GM06990 (cell line): ENCODE results near the gene IGF2BP2.
"Not testable (repeated sequence)": the region's sequence is repeated elsewhere in the genome, so short reads cannot be mapped to it uniquely, and the experiment has no call there.

ENCODE experiments used
- DNase-seq: peaks from one replicate; pipeline ENCODE4 v3.0.0-alpha.2; 2011; ENCODE audit not compliant: insufficient read length; ENCODE audit errors: extremely low read depth
- H3K27me3 ChIP-seq: replicated peaks from 2 replicates; pipeline ENCODE4 v1.6.0; 2011; ENCODE audit warnings: low read length; ENCODE audit not compliant: control insufficient read depth, insufficient read depth
- H3K36me3 ChIP-seq: 2 replicates; pipeline ENCODE4 v1.5.1; 2011; ENCODE audit warnings: low read length; ENCODE audit not compliant: control insufficient read depth, insufficient read depth
- H3K4me3 ChIP-seq: replicated peaks from 2 replicates; pipeline ENCODE4 v1.5.1; 2011; ENCODE audit warnings: low read depth, mild to moderate bottlenecking, control low read depth, low read length
- TF ChIP-seq, protein P1 (sequence below): IDR thresholded peaks from 2 replicates; pipeline ENCODE4 v1.5.1; 2011; ENCODE audit warnings: low read length, control low read depth, mild to moderate bottlenecking, inconsistent platforms; ENCODE audit not compliant: insufficient read depth, poor library complexity, severe bottlenecking

Gene IGF2BP2

DNA sequence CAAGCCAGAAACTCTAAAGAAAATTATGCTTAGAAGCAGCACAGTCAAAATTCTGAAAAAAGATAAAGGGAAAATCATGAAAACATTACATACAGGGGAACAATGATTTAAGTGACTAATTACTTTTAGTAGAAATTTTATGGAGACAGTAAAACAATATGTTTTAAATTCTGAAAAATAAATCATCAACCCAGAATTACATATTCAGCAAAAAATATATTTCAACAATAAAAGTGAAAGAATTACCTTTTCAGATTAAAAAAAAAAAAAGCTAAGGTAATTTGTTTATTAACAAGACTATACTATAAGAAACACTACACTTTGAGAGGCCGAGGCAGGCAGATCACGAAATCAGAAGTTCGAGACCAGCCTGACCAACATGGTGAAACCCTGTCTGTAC is 32.4 kb upstream of the IGF2BP2 start:
- no peak overlapping the region for H3K4me3 ChIP-seq
- no peaks in the 10 kb centered on the region for H3K36me3 ChIP-seq
- DNase-seq = no peak
- no peaks in the 10 kb centered on the region for H3K27me3 ChIP-seq
- TF ChIP-seq, protein P1, sequence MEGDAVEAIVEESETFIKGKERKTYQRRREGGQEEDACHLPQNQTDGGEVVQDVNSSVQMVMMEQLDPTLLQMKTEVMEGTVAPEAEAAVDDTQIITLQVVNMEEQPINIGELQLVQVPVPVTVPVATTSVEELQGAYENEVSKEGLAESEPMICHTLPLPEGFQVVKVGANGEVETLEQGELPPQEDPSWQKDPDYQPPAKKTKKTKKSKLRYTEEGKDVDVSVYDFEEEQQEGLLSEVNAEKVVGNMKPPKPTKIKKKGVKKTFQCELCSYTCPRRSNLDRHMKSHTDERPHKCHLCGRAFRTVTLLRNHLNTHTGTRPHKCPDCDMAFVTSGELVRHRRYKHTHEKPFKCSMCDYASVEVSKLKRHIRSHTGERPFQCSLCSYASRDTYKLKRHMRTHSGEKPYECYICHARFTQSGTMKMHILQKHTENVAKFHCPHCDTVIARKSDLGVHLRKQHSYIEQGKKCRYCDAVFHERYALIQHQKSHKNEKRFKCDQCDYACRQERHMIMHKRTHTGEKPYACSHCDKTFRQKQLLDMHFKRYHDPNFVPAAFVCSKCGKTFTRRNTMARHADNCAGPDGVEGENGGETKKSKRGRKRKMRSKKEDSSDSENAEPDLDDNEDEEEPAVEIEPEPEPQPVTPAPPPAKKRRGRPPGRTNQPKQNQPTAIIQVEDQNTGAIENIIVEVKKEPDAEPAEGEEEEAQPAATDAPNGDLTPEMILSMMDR = no peak

DNA sequence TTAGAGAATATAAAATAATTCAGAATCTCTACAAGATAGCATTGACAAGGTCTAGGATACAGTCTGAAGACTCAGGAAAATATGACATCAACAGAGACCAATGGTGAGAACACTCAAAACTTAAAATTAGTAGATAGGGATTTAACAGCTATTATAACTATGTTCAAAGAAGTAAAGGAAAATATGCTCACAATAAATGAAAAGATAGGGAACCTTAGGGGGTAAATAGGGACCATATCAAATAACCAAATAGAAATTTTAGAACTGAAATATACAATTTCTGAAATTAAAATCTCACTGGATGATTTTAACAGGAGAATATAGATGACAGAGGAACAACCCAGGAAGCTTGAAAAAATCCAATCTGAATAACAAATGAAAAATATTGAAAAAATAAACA is 31.8 kb upstream of the IGF2BP2 start:
- Histone ChIP-seq H3K36me3 (no peaks in the 10 kb centered on the region), H3K4me3 (no peak overlapping the region), H3K27me3 (no peaks in the 10 kb centered on the region)
- DNase-seq = no peak
- TF ChIP-seq, protein P1 = no peak

DNA sequence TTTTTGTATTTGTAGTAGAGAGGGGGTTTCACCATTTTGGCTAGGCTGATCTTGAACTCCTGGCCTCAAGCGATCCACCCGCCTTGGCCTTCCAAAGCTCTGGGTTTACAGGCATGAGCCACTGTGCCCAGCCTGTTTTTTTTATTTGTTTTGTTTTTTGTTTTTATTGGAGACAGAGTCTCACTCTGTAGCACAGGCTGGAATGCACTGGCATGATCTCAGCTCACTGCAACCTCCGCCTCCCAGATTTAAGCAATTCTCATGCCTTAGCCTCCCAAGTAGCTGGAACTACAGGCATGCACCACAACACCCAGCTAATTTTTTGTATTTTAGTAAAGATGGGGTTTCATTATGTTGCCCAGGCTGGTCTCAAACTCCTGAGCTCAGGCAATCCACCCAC is 28.9 kb upstream of the IGF2BP2 start:
- not testable (repeated sequence) for H3K36me3 ChIP-seq, H3K27me3 ChIP-seq, DNase-seq, H3K4me3 ChIP-seq

DNA sequence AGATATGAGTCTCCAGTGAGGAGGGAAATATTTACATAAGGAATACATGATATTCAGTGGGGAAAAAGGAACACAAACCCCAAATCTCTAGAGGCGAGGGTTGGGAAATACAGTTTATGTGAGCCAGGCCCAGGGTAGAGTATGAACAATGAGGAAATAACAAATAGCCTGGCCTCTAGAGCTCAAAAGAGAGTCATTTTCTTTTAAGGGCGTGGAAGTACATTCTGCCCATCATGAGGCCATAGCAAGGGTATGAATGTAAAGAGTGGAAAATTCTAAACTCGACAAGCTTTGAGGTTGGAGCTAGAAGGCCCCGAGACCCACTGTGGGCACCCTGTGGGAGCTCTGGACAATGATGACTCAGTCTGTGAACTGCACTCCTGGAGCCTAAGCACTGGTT is 27.8 kb upstream of the IGF2BP2 start:
- TF ChIP-seq, protein P1 = no peak
- Histone ChIP-seq H3K36me3 (no peaks in the 10 kb centered on the region), H3K4me3 (no peak overlapping the region), H3K27me3 (no peaks in the 10 kb centered on the region)
- no peak for DNase-seq

DNA sequence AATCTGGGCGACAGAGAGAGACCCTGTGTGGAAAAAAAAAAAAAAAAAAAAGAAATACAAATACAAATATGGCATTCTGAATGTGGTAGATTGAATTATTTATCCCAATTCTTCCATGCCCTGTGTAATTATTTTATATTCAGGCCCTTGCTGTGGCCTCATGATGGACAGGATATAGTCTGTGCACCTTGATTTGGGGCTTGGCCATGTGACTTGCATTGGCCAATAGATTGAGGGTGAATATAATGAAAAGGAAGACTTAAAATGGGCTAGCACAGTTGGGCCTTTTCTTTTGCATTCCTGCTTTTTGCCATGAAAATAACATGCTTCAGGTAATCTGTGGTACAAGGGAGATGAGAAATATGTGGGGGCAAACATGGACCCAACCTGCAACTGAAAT is 27.1 kb upstream of the IGF2BP2 start:
- TF ChIP-seq, protein P1 = no peak
- Histone ChIP-seq H3K4me3 (no peak overlapping the region), H3K36me3 (no peaks in the 10 kb centered on the region), H3K27me3 (no peaks in the 10 kb centered on the region)
- DNase-seq = no peak

DNA sequence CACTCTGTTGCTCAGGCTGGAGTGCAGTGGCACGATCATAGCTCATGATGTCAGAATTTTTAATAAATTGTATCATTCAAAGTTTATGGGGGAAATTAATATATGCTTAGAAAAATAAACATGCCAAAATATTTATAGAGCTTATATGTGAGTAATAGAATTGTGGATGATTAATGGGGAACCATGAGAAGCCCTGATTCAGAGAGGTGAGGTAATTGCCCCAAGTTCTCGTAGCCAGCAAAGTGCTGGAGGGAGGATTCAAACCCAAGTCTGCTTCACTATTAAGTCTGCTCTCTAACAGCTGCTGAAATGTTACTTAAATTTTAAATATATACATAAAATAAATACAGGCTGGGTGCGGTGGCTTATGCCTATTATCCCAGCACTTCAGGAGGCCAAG is 26.2 kb upstream of the IGF2BP2 start:
- Histone ChIP-seq H3K36me3 (no peaks in the 10 kb centered on the region), H3K4me3 (no peak overlapping the region), H3K27me3 (no peaks in the 10 kb centered on the region)
- no peak for DNase-seq
- TF ChIP-seq, protein P1 = no peak
